Caco-2 (cell line): ENCODE measurements around the gene WNT5A. TPM values are rescaled to one million over a fixed set of nuclear protein-coding genes. Genes with fewer than 3 reads are reported as not detected.

Experiments used
- BruUV-seq: library from RNA; stranded (reverse); fragments of 400-500 nt; replicated peaks from 2 replicates; lab custom pipeline; 2021; lab: Mats Ljungman, UMichigan
- CTCF ChIA-PET: fragments of 300-600 bp; sonication (Branson Sonifier 250); formaldehyde crosslinking; loops from one replicate; lab custom pipeline; 2022; ENCODE audit warnings: antibody characterized with exemption; lab: Charles Lee
- POLR2A ChIA-PET: fragments of 300-600 bp; sonication (Branson Sonifier 250); formaldehyde crosslinking; loops from one replicate; lab custom pipeline; 2022; ENCODE audit warnings: antibody characterized with exemption; lab: Charles Lee
- DNase-seq, 2 experiments: peaks; one replicate each; pipeline versions ENCODE4 v3.0.0 to v3.0.0-alpha.2; 2020 to 2022
- H3K27me3 ChIP-seq: replicated peaks from 2 replicates; pipeline ENCODE4 v1.6.0; 2011; ENCODE audit warnings: low read length; ENCODE audit not compliant: control insufficient read depth, insufficient read depth
- H3K36me3 ChIP-seq: 2 replicates; pipeline ENCODE4 v1.5.1; 2011; ENCODE audit warnings: low read length; ENCODE audit not compliant: control insufficient read depth, insufficient read depth
- H3K4me1 ChIP-seq: fragments of 250-450 bp; sonication (Bioruptor Pico); 2 replicates; pipeline ENCODE4 v1.5.1; 2020; ENCODE audit warnings: mild to moderate bottlenecking
- H3K4me3 ChIP-seq: 2 replicates; pipeline ENCODE4 v1.5.1; 2011; ENCODE audit warnings: low read depth, mild to moderate bottlenecking, control low read depth, low read length
- H3K9me3 ChIP-seq: fragments of 250-450 bp; sonication (Bioruptor Pico); 2 replicates; pipeline ENCODE4 v1.5.1; 2020; ENCODE audit warnings: mild to moderate bottlenecking, moderate library complexity
- H3K27ac Mint-ChIP-seq: one replicate; pipeline ENCODE4 v1.8.0; 2022; ENCODE audit warnings: mixed read lengths; ENCODE audit not compliant: unreplicated experiment
- H3K27me3 Mint-ChIP-seq: one replicate; pipeline ENCODE4 v1.8.0; 2022; ENCODE audit warnings: mixed read lengths; ENCODE audit not compliant: insufficient read depth, unreplicated experiment
- H3K36me3 Mint-ChIP-seq: one replicate; pipeline ENCODE4 v1.8.0; 2022; ENCODE audit warnings: mild to moderate bottlenecking, mixed read lengths; ENCODE audit not compliant: insufficient read depth, unreplicated experiment
- H3K4me1 Mint-ChIP-seq: one replicate; pipeline ENCODE4 v1.8.0; 2022; ENCODE audit warnings: low read depth, mixed read lengths; ENCODE audit not compliant: unreplicated experiment
- H3K4me3 Mint-ChIP-seq: one replicate; pipeline ENCODE4 v1.8.0; 2022; ENCODE audit warnings: mild to moderate bottlenecking, moderate library complexity, mixed read lengths; ENCODE audit not compliant: unreplicated experiment
- H3K9me3 Mint-ChIP-seq: one replicate; pipeline ENCODE4 v1.8.0; 2022; ENCODE audit warnings: mixed read lengths; ENCODE audit not compliant: unreplicated experiment
- CTCF ChIP-seq, 2 experiments: fragments of 200-600 bp in 1 of 2; IDR thresholded peaks; 1 replicate in 1 of 2; 2 replicates in 1 of 2; pipeline versions ENCODE4 v1.5.1 to v1.8.0; 2011 to 2022; ENCODE audit warnings: antibody characterized with exemption in 1 of 2, control low read depth in 1 of 2, inconsistent platforms in 1 of 2, low read depth in 1 of 2, low read length in 1 of 2, mild to moderate bottlenecking in 1 of 2, moderate library complexity in 1 of 2; ENCODE audit not compliant: insufficient read depth in 1 of 2, severe bottlenecking in 1 of 2, unreplicated experiment in 1 of 2
- intact Hi-C: fragments of 100-400 bp; cut with micrococcal nuclease; formaldehyde crosslinking; loops from one replicate; pipeline ENCODE4 v1.10.0; 2022; ENCODE audit not compliant: unreplicated experiment
- total RNA-seq: library from RNA; stranded (reverse); gene quantifications from 2 replicates; pipeline ENCODE4 v1.2.3, GENCODE V29; 2022

WNT5A gene
- total RNA-seq, 1 experiment from 2014 or later, result 8.8 TPM

- H3K4me3 ChIP-seq, result no peak overlapping the region
- ChIA-PET CTCF (no interaction called here), POLR2A (no interaction called here)
- H3K9me3 Mint-ChIP-seq, result no peaks in the 10 kb centered on the region
- no peak overlapping the region for H3K27ac Mint-ChIP-seq
- no peaks in the 10 kb centered on the region for H3K4me1 ChIP-seq
- no peaks in the 10 kb centered on the region for H3K9me3 ChIP-seq
- peaks cover 6% of the 10 kb centered on the region for H3K4me1 Mint-ChIP-seq
- H3K27me3 Mint-ChIP-seq, result no peaks in the 10 kb centered on the region
- no peak overlapping the region for H3K4me3 Mint-ChIP-seq
- no peaks in the 10 kb centered on the region for H3K36me3 ChIP-seq
- intact Hi-C loops, result no loop called here
- no peaks in the 10 kb centered on the region for H3K27me3 ChIP-seq
- no peaks in the 10 kb centered on the region for H3K36me3 Mint-ChIP-seq
- BruUV-seq, result no TSS peak
- no peak for TF ChIP-seq CTCF (IDR thresholded peaks at IDR 0.05; ENCODE audit: insufficient read depth in 1 of 2, low read depth in 1 of 2, low read length in 1 of 2, severe bottlenecking in 1 of 2, unreplicated experiment in 1 of 2)
- DNase-seq, result no peak
Observed at GRCh38 chr3:55498520-55498919, 11.4 kb upstream of the WNT5A start.

GRCh38 chr3:55497250-55497649 is 10.1 kb upstream of the WNT5A start:
- peaks cover 19% of the 10 kb centered on the region for H3K4me1 Mint-ChIP-seq
- no peaks in the 10 kb centered on the region for H3K9me3 Mint-ChIP-seq
- ChIA-PET CTCF (no interaction called here), POLR2A (no interaction called here)
- Histone ChIP-seq H3K36me3 (no peaks in the 10 kb centered on the region), H3K27me3 (no peaks in the 10 kb centered on the region), H3K9me3 (no peaks in the 10 kb centered on the region), H3K4me3 (no peak overlapping the region), H3K4me1 (no peaks in the 10 kb centered on the region)
- no peak overlapping the region for H3K4me3 Mint-ChIP-seq
- DNase-seq, result no peak
- intact Hi-C loops, result no loop called here
- no TSS peak for BruUV-seq
- H3K27ac Mint-ChIP-seq, result no peak overlapping the region
- no peaks in the 10 kb centered on the region for H3K36me3 Mint-ChIP-seq
- no peak for TF ChIP-seq CTCF (IDR thresholded peaks at IDR 0.05; ENCODE audit: insufficient read depth in 1 of 2, low read depth in 1 of 2, low read length in 1 of 2, severe bottlenecking in 1 of 2, unreplicated experiment in 1 of 2)
- no peaks in the 10 kb centered on the region for H3K27me3 Mint-ChIP-seq

- Histone ChIP-seq H3K4me3 (no peak overlapping the region), H3K27me3 (no peaks in the 10 kb centered on the region), H3K4me1 (no peaks in the 10 kb centered on the region), H3K9me3 (no peaks in the 10 kb centered on the region), H3K36me3 (no peaks in the 10 kb centered on the region)
- intact Hi-C loops, result no loop called here
- no peak for DNase-seq
- no peak overlapping the region for H3K27ac Mint-ChIP-seq
- peaks cover 21% of the 10 kb centered on the region for H3K4me1 Mint-ChIP-seq
- H3K9me3 Mint-ChIP-seq, result no peaks in the 10 kb centered on the region
- H3K4me3 Mint-ChIP-seq, result no peak overlapping the region
- TF ChIP-seq CTCF (IDR thresholded peaks at IDR 0.05; ENCODE audit: insufficient read depth in 1 of 2, low read depth in 1 of 2, low read length in 1 of 2, severe bottlenecking in 1 of 2, unreplicated experiment in 1 of 2), result no peak
- CTCF ChIA-PET, result no interaction called here
- POLR2A ChIA-PET, result no interaction called here
- BruUV-seq, result no TSS peak
- no peaks in the 10 kb centered on the region for H3K36me3 Mint-ChIP-seq
- no peaks in the 10 kb centered on the region for H3K27me3 Mint-ChIP-seq
Observed at GRCh38 chr3:55494976-55495375, 7.9 kb upstream of the WNT5A start.
